Measurements from ENCODE around the gene RHBDF2. TPM values are rescaled to one million over a fixed set of nuclear protein-coding genes. Genes with fewer than 3 reads are reported as not detected.

RHBDF2 gene
- total RNA-seq, 4 donors from 2014 or later, result 11.3 to 47.4 (median 23.2) TPM

DNA sequence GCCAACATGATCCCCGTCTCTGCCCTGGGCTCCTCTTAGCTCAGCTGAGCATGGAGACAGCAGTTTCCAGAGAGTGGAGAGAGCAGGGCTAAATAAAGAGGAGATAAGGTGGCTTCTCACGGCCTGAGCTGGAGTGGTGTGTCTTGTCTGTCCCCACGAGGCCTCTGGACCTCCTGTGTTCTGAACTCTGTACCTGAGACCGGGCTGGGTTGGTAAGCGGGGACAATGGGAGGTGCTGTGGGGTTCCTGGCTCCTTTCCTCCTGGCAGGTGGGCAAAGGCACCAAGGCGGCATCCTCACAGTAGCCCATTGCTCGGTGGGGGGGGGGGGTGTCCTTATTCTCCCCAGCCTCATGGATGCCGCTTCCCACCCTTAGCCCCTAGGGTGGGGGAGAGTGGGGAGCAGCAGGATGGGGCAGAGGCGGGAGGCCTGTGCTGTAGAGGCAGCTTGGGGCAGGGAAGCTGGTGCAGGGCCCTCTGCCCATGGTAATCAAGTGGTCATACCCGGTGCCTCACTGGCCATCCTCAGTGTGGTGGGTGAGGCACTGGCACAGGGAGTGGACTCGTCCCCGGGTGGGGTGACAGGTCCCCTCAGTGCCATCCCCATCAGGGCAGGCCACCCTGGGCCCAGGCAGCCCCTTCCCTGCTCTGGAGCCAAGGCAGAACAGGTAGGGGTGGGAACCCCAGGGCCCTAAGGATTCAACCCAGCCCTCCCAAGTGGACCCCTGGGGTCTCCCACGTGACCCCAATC, 31.1 kb downstream of the RHBDF2 start:
- Histone ChIP-seq H3K4me3 (no peak overlapping the region), H3K36me3 (no peaks in the 10 kb centered on the region), H3K4me1 (peaks cover 0 to 4% (median 0%) of the 10 kb centered on the region in 4 donors), H3K27ac (no peak overlapping the region), H3K9me3 (no peaks in the 10 kb centered on the region), H3K27me3 (no peaks in the 10 kb centered on the region)
- DNase-seq, result no peak
- 85% methylated on average over 13 of the region's 13 CpGs; no CpG with 5 or more reads in 1 of the 2 donors for WGBS, 2 donors (ENCODE audit: low coverage in 1 of 2)
- no peak for TF ChIP-seq POLR2A (IDR thresholded peaks at IDR 0.05)
- no peak for TF ChIP-seq EP300 (IDR thresholded peaks at IDR 0.05; ENCODE audit: low read depth)
- TF ChIP-seq, protein P1, sequence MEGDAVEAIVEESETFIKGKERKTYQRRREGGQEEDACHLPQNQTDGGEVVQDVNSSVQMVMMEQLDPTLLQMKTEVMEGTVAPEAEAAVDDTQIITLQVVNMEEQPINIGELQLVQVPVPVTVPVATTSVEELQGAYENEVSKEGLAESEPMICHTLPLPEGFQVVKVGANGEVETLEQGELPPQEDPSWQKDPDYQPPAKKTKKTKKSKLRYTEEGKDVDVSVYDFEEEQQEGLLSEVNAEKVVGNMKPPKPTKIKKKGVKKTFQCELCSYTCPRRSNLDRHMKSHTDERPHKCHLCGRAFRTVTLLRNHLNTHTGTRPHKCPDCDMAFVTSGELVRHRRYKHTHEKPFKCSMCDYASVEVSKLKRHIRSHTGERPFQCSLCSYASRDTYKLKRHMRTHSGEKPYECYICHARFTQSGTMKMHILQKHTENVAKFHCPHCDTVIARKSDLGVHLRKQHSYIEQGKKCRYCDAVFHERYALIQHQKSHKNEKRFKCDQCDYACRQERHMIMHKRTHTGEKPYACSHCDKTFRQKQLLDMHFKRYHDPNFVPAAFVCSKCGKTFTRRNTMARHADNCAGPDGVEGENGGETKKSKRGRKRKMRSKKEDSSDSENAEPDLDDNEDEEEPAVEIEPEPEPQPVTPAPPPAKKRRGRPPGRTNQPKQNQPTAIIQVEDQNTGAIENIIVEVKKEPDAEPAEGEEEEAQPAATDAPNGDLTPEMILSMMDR (IDR thresholded peaks at IDR 0.05), result no peak
- TF ChIP-seq POLR2AphosphoS5 (IDR thresholded peaks at IDR 0.05), result no peak
- in situ Hi-C loops (cut with MboI; ENCODE audit: low pct_ligation_motif_present in 1 of 4, low pct_unique_long_range_greater_than_20kb in 1 of 4, low sequenced_read_pairs in 3 of 4) (loop anchor here (5.0 to 10.0 kb wide), 2 partner anchors 37 to 45 kb away; no protein-coding TSS in a partner anchor), intact Hi-C loops (cut with DNase I; ENCODE audit: low total_unique reads) (no loop called here)

DNA sequence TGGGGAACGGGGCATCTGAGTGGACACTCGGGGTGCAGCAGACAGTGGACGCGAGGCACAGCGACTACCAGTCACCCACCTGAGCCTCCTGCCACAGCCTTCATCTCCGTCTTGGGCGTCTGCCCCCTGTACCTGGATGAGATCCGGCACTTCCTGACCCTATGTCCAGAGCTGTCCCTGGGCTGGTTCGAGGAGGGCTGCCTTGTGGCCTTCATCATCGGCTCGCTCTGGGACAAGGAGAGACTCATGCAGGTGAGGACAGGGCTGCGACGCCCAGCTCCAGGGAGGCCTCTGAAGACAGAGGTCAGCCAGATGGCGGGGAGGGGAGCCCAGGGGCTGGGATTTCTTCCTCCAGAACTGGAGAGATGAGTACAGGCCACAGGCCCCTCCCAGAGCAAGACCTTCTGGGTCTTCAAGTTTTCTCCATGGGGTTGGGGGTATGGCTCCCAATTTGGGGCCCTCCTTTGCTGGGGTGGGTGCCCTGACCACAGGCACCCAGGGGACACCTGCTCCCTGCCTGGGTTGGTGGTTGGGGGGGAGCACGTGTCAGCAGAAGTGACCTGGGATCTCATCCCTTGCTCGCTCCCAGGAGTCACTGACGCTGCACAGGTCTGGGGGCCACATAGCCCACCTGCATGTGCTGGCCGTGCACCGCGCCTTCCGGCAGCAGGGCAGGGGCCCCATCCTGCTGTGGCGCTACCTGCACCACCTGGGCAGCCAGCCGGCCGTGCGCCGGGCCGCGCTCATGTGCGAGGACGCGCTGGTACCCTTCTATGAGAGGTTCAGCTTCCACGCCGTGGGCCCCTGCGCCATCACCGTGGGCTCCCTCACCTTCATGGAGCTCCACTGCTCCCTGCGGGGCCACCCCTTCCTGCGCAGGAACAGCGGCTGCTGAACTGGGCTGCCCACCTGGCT, 31.9 kb downstream of the RHBDF2 start:
- Histone ChIP-seq H3K9me3 (no peaks in the 10 kb centered on the region), H3K4me3 (no peak overlapping the region), H3K4me1 (peaks cover 0 to 4% (median 0%) of the 10 kb centered on the region in 4 donors), H3K27ac (no peak overlapping the region), H3K27me3 (no peaks in the 10 kb centered on the region), H3K36me3 (no peaks in the 10 kb centered on the region)
- in situ Hi-C loops (cut with MboI; ENCODE audit: low pct_ligation_motif_present in 1 of 4, low pct_unique_long_range_greater_than_20kb in 1 of 4, low sequenced_read_pairs in 3 of 4), result loop anchor here (5.0 to 10.0 kb wide), 2 partner anchors 38 to 45 kb away; no protein-coding TSS in a partner anchor
- no peak for DNase-seq
- intact Hi-C loops (cut with DNase I; ENCODE audit: low total_unique reads), result no loop called here
- TF ChIP-seq EP300 (IDR thresholded peaks at IDR 0.05; ENCODE audit: low read depth), result no peak
- TF ChIP-seq POLR2A (IDR thresholded peaks at IDR 0.05), result no peak
- TF ChIP-seq, protein P1 (IDR thresholded peaks at IDR 0.05), result no peak
- no peak for TF ChIP-seq POLR2AphosphoS5 (IDR thresholded peaks at IDR 0.05)
- WGBS, 2 donors (ENCODE audit: low coverage in 1 of 2), result 91% methylated on average over 38 of the region's 38 CpGs; no CpG with 5 or more reads in 1 of the 2 donors

DNA sequence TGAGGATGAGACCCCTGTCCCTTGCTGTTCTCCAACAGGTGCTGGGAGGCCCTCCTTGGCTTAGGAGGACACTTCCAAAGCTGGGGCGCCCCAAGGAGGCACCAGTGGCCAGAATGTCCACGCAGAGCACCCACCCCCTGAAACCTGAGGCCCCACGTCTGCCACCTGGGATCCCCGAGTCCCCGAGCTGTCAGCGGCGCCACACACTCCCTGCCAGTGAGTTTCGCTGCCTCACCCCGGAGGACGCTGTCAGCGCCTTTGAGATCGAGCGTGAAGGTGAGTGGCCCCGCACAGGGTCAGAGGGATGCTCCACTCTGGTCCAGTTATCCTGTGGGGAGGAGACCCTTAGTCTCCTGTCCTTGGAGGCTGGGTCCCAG, 32.6 kb downstream of the RHBDF2 start:
- H3K27ac ChIP-seq, result no peak overlapping the region
- H3K36me3 ChIP-seq, result no peaks in the 10 kb centered on the region
- DNase-seq, result no peak
- intact Hi-C loops (cut with DNase I; ENCODE audit: low total_unique reads), result no loop called here
- H3K4me1 ChIP-seq, result peaks cover 0 to 4% (median 0%) of the 10 kb centered on the region in 4 donors
- no peak overlapping the region for H3K4me3 ChIP-seq
- H3K27me3 ChIP-seq, result no peaks in the 10 kb centered on the region
- TF ChIP-seq POLR2A (IDR thresholded peaks at IDR 0.05) (no peak), POLR2AphosphoS5 (IDR thresholded peaks at IDR 0.05) (no peak), EP300 (IDR thresholded peaks at IDR 0.05; ENCODE audit: low read depth) (no peak)
- TF ChIP-seq, protein P1 (IDR thresholded peaks at IDR 0.05), result no peak
- in situ Hi-C loops (cut with MboI; ENCODE audit: low pct_ligation_motif_present in 1 of 4, low pct_unique_long_range_greater_than_20kb in 1 of 4, low sequenced_read_pairs in 3 of 4), result loop anchor here (5.0 to 10.0 kb wide), 2 partner anchors 39 to 46 kb away; no protein-coding TSS in a partner anchor
- 89% methylated on average over 14 of the region's 14 CpGs; no CpG with 5 or more reads in 1 of the 2 donors for WGBS, 2 donors (ENCODE audit: low coverage in 1 of 2)
- no peaks in the 10 kb centered on the region for H3K9me3 ChIP-seq
